ENCODE measurements around the gene KIF19.

- TF ChIP-seq POLR2A (IDR thresholded peaks at IDR 0.05) = no peak
- no peak for TF ChIP-seq CTCF (IDR thresholded peaks at IDR 0.05)
These were observed 29.0 kb downstream of the KIF19 start for GRCh38 chr17:74355065-74355464.

All from stomach (tissue), 4 donors.